Heart left ventricle (tissue), 16 donors: ENCODE measurements around the gene IDH2. TPM values are rescaled to one million over a fixed set of nuclear protein-coding genes. Genes with fewer than 3 reads are reported as not detected.

Source experiments
- ATAC-seq, 4 donors: fragments of 200-7000 bp; cut with Tn5 transposase; one replicate each; pipeline ENCODE4 v1.9.1; 2020 to 2022; ENCODE audit warnings: moderate library complexity in 4 of 4, mild to moderate bottlenecking in 3 of 4, moderate number of reproducible peaks in 1 of 4
- DNase-seq, 5 donors: peaks; one replicate each; pipeline ENCODE4 v3.0.0-alpha.2; 2020
- H3K27ac ChIP-seq, 12 donors: fragments of 200-600 bp; sonication (generic) in 4 of 12; one replicate each; pipeline versions ENCODE4 v1.5.0 to v1.8.0; 2016 to 2022; ENCODE audit warnings: mild to moderate bottlenecking in 2 of 12
- H3K27me3 ChIP-seq, 9 donors: fragments of 200-600 bp; sonication (generic) in 2 of 9; one replicate each; pipeline versions ENCODE4 v1.5.1 to v1.8.0; 2016 to 2022; ENCODE audit warnings: mild to moderate bottlenecking in 3 of 9
- H3K36me3 ChIP-seq, 9 donors: fragments of 200-600 bp; sonication (generic) in 2 of 9; one replicate each; pipeline versions ENCODE4 v1.5.0 to v1.8.0; 2018 to 2022; ENCODE audit warnings: mild to moderate bottlenecking in 2 of 9
- H3K4me1 ChIP-seq, 12 donors: fragments of 200-600 bp; sonication (generic) in 4 of 12; one replicate each; pipeline versions ENCODE4 v1.5.0 to v1.8.0; 2016 to 2022; ENCODE audit warnings: mild to moderate bottlenecking in 3 of 12
- H3K4me3 ChIP-seq, 12 donors: fragments of 200-600 bp; sonication (generic) in 4 of 12; one replicate each; pipeline versions ENCODE4 v1.5.0 to v1.8.0; 2017 to 2022; ENCODE audit warnings: mild to moderate bottlenecking in 9 of 12, moderate library complexity in 4 of 12
- H3K9me3 ChIP-seq, 12 donors: fragments of 200-600 bp; sonication (generic) in 4 of 12; one replicate each; pipeline versions ENCODE4 v1.5.0 to v1.8.0; 2016 to 2022; ENCODE audit warnings: mild to moderate bottlenecking in 1 of 12
- POLR2A ChIP-seq, 2 donors: fragments of 450-650 bp; IDR thresholded peaks; one replicate each; pipeline ENCODE4 v1.6.1; 2017; ENCODE audit warnings: antibody characterized with exemption in 2 of 2, mild to moderate bottlenecking in 2 of 2, moderate library complexity in 2 of 2
- WGBS, 4 donors: extraction: QIAGEN DNeasy Blood & Tissue Kit in 2 of 4; methylation state at CpG; one replicate each; pipeline versions ENCODE4 v1.1.5 to v1.1.7; 2013 to 2018; 5-methylcytosine and 5-hydroxymethylcytosine counted together
- intact Hi-C, 10 donors: fragments of 100-400 bp; cut with DNase I; formaldehyde crosslinking; loops; one replicate each; pipeline versions ENCODE4 v1.11.1 to v1.14.2; 2022
- polyA plus RNA-seq, 2 donors: library from polyadenylated mRNA; stranded (reverse); fragments of 200-250 nt; gene quantifications; one replicate each; pipeline ENCODE4 v1.2.3, GENCODE V29; 2013
- total RNA-seq, 9 donors: library from RNA; depleted of rRNA in 2 of 9; stranded (reverse); fragments of >200 nt in 2 of 9; fragmentation: NEBNext Ultra II Directional in 3 of 9; extraction: Animal tissue kit (Norgen Biotek cat#: 25700) in 3 of 9; gene quantifications; one replicate each; pipeline versions ENCODE4 v1.1.0 to v1.2.4, GENCODE V29; 2016 to 2023
- TF ChIP-seq, protein P1 (sequence below), 12 donors: fragments of 200-600 bp; sonication (generic) in 4 of 12; IDR thresholded peaks; one replicate each; pipeline versions ENCODE4 v1.5.0 to v1.8.0; 2018 to 2022; ENCODE audit warnings: antibody characterized with exemption in 12 of 12, mild to moderate bottlenecking in 5 of 12
- donor health status: ischemic (EF 13 %, LVEDD 7.1; RV severe dilation, severe dysfunction).
- donor health status: healthy with polysubstance abuse.
- donor health status: DM: no; HTN: yes; CAD: no.
- donor health status: DM: no; HTN: no; CAD: no.
- donor health status: ischemic (EF 25% LVEDD 6.9; RV normal size, moderate dysfunction).
- donor health status: ischemic (EF 25% LVEDD 5.7; RV mildly dilated, moderate dysfunction).
- donor health status: healthy.
- donor health status: DM: yes; HTN: yes; CAD: no.
- donor health status: ischemic (EF 35%, LVEDD 5.7; RV mildly dilated, moderate dysfunction).
- donor health status: nonischemic (EF 11% LVEDD 7.7; RV severe dilation, severe dysfunction).
- donor health status: DM: yes; HTN: yes; CAD: no.
- donor health status: PGD.
- donor health status: ischemic (EF 29% LVEDD 5.4; RV normal size, mild dysfunction).
- donor health status: nonischemic (EF 23%, LVEDD 6.1; RV moderate dilation, normal function).

IDH2 gene
- total and polyA plus RNA-seq, 11 donors, result 366 to 1,258 (median 729) TPM

GRCh38 chr15:90063770-90064247 is 38.5 kb downstream of the IDH2 start:
- peak overlapping the region; percentile 63 to 90 (median 82) for H3K27ac ChIP-seq
- TF ChIP-seq, protein P1, sequence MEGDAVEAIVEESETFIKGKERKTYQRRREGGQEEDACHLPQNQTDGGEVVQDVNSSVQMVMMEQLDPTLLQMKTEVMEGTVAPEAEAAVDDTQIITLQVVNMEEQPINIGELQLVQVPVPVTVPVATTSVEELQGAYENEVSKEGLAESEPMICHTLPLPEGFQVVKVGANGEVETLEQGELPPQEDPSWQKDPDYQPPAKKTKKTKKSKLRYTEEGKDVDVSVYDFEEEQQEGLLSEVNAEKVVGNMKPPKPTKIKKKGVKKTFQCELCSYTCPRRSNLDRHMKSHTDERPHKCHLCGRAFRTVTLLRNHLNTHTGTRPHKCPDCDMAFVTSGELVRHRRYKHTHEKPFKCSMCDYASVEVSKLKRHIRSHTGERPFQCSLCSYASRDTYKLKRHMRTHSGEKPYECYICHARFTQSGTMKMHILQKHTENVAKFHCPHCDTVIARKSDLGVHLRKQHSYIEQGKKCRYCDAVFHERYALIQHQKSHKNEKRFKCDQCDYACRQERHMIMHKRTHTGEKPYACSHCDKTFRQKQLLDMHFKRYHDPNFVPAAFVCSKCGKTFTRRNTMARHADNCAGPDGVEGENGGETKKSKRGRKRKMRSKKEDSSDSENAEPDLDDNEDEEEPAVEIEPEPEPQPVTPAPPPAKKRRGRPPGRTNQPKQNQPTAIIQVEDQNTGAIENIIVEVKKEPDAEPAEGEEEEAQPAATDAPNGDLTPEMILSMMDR (IDR thresholded peaks at IDR 0.05), result no peak
- no peak for TF ChIP-seq POLR2A (IDR thresholded peaks at IDR 0.05)
- intact Hi-C loops, result loop anchor here in 2 of 10 donors (5.0 to 10.0 kb wide), 2 partner anchors 59 to 302 kb away; partner anchors contain the start of gene ZNF710 (in 1 of the 2)
- peak in 3 of 4 donors; percentile 22 to 52 (median 29) for ATAC-seq
- 66 to 89% (median 76%) methylated on average over 10 to 11 of the region's 11 CpGs for WGBS, 4 donors
- H3K27me3 ChIP-seq, result no peaks in the 10 kb centered on the region
- no peak overlapping the region for H3K4me3 ChIP-seq
- peaks cover 3 to 73% (median 56%) of the 10 kb centered on the region in 12 donors for H3K4me1 ChIP-seq
- H3K36me3 ChIP-seq, result peaks cover 0 to 19% (median 10%) of the 10 kb centered on the region in 9 donors
- no peaks in the 10 kb centered on the region for H3K9me3 ChIP-seq
- DNase-seq, result peak in 3 of 5 donors; percentile 45 to 71 (median 59)

DNA sequence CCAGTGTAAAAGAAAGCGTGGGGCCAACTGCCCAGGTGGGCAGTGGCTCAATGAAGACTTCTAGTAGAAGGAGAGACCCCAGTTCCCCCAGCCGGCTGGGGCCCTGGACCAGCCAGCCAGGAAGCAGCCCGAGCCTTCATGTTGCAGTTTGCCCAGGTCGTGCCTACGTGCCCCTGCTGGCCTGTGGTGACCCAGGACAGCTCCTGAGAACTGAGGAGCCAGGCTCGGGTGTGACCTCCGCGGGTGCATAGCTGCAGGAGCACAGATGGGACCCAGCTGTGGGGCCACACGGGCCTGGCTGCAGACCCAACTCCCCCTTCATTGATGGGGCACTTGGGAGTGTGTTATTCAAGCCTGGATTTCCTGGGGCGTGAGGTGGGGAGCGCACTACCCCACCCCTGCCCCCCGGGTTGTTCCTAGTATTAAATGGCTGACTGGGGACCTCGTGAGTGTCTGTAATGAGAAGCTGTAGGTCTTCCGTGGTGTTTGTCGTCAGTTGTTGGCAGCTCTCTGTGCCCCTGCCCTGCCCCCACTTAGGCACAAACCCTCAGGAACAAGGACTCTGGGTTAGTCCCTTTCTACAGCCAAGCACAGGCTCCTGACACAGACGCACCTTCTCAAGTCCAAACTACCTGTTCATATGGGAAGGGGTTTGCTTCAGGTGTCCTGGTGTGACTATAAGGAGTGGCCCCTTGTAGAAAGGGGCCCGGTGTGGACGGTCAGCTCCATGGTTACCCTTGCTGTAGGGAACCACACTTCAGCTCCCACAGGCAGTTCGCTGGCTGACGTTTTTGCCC is 39.1 kb downstream of the IDH2 start:
- no peak overlapping the region for H3K4me3 ChIP-seq
- peak overlapping the region in 11 of 12 donors; percentile 51 to 90 (median 83) for H3K27ac ChIP-seq
- intact Hi-C loops, result loop anchor here in 2 of 10 donors (5.0 to 10.0 kb wide), 2 partner anchors 58 to 301 kb away; partner anchors contain the start of gene ZNF710 (in 1 of the 2)
- ATAC-seq (no peak), DNase-seq (peak in 1 of 5 donors; percentile 63)
- H3K27me3 ChIP-seq, result no peaks in the 10 kb centered on the region
- TF ChIP-seq POLR2A (IDR thresholded peaks at IDR 0.05), result no peak
- TF ChIP-seq, protein P1 (IDR thresholded peaks at IDR 0.05), result no peak
- H3K36me3 ChIP-seq, result peaks cover 0 to 14% (median 7%) of the 10 kb centered on the region in 9 donors
- H3K9me3 ChIP-seq, result no peaks in the 10 kb centered on the region
- WGBS, 4 donors, result 68 to 75% (median 71%) methylated on average over 11 to 20 of the region's 20 CpGs
- H3K4me1 ChIP-seq, result peaks cover 3 to 80% (median 56%) of the 10 kb centered on the region in 12 donors

- Histone ChIP-seq H3K36me3 (peaks cover 0 to 7% (median 2%) of the 10 kb centered on the region in 9 donors), H3K27ac (peak overlapping the region in 8 of 12 donors; percentile 51 to 90 (median 82)), H3K9me3 (no peaks in the 10 kb centered on the region), H3K27me3 (no peaks in the 10 kb centered on the region), H3K4me1 (peaks cover 3 to 85% (median 56%) of the 10 kb centered on the region in 12 donors), H3K4me3 (no peak overlapping the region)
- intact Hi-C loops, result loop anchor here in 2 of 10 donors (5.0 to 10.0 kb wide), 2 partner anchors 58 to 300 kb away; partner anchors contain the start of gene ZNF710 (in 1 of the 2)
- ATAC-seq, result no peak
- no peak for DNase-seq
- 81 to 87% (median 83%) methylated on average over 16 of the region's 16 CpGs for WGBS, 4 donors
- no peak for TF ChIP-seq POLR2A (IDR thresholded peaks at IDR 0.05)
- TF ChIP-seq, protein P1 (IDR thresholded peaks at IDR 0.05), result no peak
Observed at GRCh38 chr15:90062462-90062932, 39.8 kb downstream of the IDH2 start.
